ENCODE measurements around the gene NKX2-3. TPM values are rescaled to one million over a fixed set of nuclear protein-coding genes. Genes with fewer than 3 reads are reported as not detected.

NKX2-3 gene
- total RNA-seq, 1 donor, result not detected

DNA sequence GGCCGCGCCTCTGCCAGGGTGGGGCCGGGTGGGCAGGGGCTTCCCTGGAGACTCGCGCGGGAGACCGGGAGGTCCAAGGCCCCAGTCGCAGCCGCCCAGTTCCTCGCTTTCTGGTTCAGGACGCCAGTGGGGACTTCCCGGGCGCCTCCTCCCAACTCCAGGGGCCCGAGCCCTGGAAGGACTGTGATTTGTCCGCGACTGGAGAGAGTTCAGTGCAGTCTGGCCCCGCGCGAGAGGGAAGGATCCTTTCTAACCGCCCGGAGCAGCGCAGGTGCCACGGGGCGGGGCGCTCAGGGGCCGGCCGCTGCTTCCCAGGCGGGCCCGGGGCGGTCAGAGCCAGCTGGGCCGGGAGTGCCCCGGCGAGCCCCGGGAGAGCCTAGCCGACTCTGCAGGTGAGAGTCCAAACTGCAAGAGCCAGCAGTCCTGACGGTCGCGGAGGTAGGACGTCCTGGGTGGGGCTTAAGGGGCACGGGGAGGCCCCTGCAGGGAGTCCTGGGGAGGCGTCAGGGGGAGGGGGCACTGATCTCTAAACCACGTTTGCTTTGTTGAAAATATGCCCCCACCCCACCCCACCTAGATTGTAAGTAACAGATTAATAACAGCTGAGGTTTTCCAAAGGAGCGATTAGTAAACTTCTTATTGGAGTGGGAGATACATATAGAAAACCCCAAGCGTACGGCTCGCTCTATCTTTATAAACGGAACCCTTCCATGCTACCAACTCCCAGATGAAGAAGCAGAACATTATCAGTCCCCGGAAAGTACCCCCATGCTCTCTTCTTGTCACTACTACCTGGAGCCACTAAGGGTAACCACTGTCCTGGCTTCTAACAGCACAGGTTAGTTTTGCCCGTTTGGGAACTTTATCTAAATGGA is 8.2 kb downstream of the NKX2-3 start:
- DNase-seq (ENCODE audit: low read depth), result no peak
- TF ChIP-seq, protein P1, sequence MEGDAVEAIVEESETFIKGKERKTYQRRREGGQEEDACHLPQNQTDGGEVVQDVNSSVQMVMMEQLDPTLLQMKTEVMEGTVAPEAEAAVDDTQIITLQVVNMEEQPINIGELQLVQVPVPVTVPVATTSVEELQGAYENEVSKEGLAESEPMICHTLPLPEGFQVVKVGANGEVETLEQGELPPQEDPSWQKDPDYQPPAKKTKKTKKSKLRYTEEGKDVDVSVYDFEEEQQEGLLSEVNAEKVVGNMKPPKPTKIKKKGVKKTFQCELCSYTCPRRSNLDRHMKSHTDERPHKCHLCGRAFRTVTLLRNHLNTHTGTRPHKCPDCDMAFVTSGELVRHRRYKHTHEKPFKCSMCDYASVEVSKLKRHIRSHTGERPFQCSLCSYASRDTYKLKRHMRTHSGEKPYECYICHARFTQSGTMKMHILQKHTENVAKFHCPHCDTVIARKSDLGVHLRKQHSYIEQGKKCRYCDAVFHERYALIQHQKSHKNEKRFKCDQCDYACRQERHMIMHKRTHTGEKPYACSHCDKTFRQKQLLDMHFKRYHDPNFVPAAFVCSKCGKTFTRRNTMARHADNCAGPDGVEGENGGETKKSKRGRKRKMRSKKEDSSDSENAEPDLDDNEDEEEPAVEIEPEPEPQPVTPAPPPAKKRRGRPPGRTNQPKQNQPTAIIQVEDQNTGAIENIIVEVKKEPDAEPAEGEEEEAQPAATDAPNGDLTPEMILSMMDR (IDR thresholded peaks at IDR 0.05; ENCODE audit: insufficient read depth, low read length), result no peak

DNA sequence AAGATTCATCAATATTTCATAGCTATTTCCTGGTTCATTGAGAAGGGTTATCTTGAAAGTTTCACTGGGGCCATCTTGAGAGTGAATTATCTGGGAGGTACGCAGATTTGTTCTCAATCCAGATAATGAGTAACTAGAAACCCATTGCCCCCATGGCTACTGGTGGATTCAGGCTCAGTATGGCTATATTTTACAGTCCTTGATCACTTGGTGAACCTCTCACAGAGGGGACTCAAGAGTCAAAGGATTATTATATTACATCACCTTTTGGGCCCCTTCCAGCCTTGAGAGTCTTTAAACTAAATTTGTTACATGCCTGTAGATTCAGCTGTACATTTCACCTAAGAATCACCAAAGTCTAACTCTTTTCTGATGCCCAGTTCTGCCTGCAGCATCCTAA is 11.6 kb downstream of the NKX2-3 start:
- DNase-seq (ENCODE audit: low read depth), result no peak
- TF ChIP-seq, protein P1 (IDR thresholded peaks at IDR 0.05; ENCODE audit: insufficient read depth, low read length), result no peak
- H3K4me3 ChIP-seq (ENCODE audit: low read depth, low read length), result no peak overlapping the region

More for the DNA sequence above, 8.2 kb downstream of the NKX2-3 start:
- no peak overlapping the region for H3K4me3 ChIP-seq (ENCODE audit: low read depth, low read length)

DNA sequence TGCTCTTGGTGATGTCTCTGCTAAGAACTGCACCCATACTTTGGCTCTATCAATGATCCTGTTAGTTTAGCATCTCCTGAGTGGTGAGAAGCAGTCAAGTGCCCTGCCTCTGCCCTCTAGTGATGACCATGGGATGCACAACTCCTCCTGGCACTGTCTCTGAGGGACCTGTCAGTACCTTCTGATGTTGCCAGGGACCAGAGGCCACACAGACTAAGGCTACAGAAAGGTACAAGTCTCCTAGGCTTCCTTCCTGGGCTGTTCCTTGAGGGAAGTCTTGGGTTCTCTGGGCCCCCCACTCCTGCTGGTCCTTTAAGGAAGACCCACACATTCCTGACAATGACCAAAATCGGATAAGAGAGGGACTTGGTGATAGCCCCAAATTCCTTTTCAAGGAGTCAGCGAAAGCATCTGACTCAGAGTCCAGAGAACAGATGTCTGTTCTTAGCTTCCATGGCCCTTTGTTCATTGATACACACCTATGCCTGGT is 15.3 kb downstream of the NKX2-3 start:
- peak; percentile 34 for DNase-seq (ENCODE audit: low read depth)
- TF ChIP-seq, protein P1 (IDR thresholded peaks at IDR 0.05; ENCODE audit: insufficient read depth, low read length), result peak; percentile 37

DNA sequence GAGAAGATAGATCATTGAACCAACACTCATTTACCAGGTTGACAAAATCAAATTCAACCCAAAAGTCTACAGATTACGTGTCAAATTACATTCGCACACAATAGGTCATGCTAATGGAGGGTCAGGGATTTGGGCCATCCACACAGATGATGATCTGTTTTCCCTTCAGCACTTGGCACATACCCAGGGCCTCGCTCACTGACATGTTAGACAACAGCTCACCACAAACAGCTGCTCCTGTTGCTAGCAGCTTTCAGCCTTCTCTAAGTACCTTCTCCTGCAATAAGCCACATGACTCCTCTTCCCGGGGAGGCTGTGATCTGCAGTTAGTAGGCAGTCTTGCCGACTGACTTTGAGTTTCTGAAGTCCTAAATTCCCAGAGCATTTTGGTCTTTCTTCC is 18.4 kb downstream of the NKX2-3 start:
- TF ChIP-seq, protein P1 (IDR thresholded peaks at IDR 0.05; ENCODE audit: insufficient read depth, low read length), result no peak
- DNase-seq (ENCODE audit: low read depth), result no peak
- H3K4me3 ChIP-seq (ENCODE audit: low read depth, low read length), result no peak overlapping the region

More for the DNA sequence above, 15.3 kb downstream of the NKX2-3 start:
- H3K4me3 ChIP-seq (ENCODE audit: low read depth, low read length), result no peak overlapping the region

DNA sequence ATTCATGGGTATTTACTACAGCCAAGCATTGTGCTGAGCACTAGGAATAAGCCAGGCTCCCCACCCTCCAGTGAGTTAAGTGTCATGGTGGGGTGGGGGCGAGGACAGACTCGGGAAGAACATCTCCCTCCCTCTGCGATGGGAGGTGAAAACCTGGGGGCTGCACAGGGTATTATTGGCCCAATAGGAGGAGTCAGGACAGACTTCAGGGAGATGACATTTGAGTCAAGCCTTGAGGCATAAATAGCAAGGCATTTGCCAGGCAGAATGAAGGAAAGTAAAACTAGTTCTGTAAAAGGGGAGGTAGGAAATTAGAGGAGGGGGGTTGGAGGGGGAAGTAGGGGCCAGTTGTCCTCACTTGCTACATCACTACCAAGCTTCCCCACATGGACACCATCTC is 18.9 kb downstream of the NKX2-3 start:
- no peak for DNase-seq (ENCODE audit: low read depth)
- TF ChIP-seq, protein P1 (IDR thresholded peaks at IDR 0.05; ENCODE audit: insufficient read depth, low read length), result no peak
- no peak overlapping the region for H3K4me3 ChIP-seq (ENCODE audit: low read depth, low read length)

DNA sequence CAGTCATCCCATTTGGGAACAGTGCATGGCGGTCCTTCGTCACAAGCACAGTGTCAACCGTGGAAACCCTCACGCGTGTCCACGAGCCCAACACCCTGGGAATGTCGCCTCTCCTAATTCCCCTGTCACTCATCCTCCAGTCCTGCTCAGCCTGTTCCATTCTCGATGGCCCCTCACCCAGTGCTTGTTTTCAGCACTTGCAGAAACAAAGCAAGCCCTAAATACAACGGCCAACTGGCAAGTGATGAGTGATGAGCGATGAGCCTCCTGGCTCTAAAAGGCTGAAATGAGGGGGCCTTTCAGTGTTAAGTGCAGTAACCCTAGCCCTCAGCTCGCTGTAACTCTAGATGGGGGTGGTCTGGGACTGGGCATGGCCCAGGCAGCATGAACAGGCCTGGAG is 22.6 kb downstream of the NKX2-3 start:
- DNase-seq (ENCODE audit: low read depth), result no peak
- H3K4me3 ChIP-seq (ENCODE audit: low read depth, low read length), result no peak overlapping the region
- TF ChIP-seq, protein P1 (IDR thresholded peaks at IDR 0.05; ENCODE audit: insufficient read depth, low read length), result no peak

Measured in fibroblast of the aortic adventitia (primary cell).